Loucy (cell line): ENCODE data around the gene TMEM94.

ENCODE experiments used
- H2AFZ ChIP-seq: fragments of 200-600 bp; sonication (generic); 2 replicates; pipeline ENCODE4 v1.6.0; 2016; ENCODE audit warnings: antibody characterized with exemption, mild to moderate bottlenecking, low read length, moderate library complexity
- H3F3A ChIP-seq: fragments of 200-600 bp; 2 replicates; pipeline ENCODE4 v1.6.0; 2016; ENCODE audit warnings: antibody characterized with exemption, low read depth, mild to moderate bottlenecking
- H3K27me3 ChIP-seq: fragments of 200-600 bp; sonication (generic); 2 replicates; pipeline ENCODE4 v1.6.1; 2014; ENCODE audit warnings: low read length, mild to moderate bottlenecking; ENCODE audit not compliant: insufficient read depth, poor library complexity, severe bottlenecking
- H3K36me3 ChIP-seq: fragments of 200-600 bp; sonication (generic); 2 replicates; pipeline ENCODE4 v1.6.1; 2016; ENCODE audit warnings: low read length; ENCODE audit not compliant: insufficient read depth
- H3K4me1 ChIP-seq: fragments of 200-600 bp; sonication (generic); 2 replicates; pipeline ENCODE4 v1.5.1; 2014; ENCODE audit warnings: low read length, mild to moderate bottlenecking; ENCODE audit not compliant: insufficient read depth, poor library complexity, severe bottlenecking
- H3K4me2 ChIP-seq: fragments of 200-600 bp; sonication (generic); 2 replicates; pipeline ENCODE4 v1.6.0; 2014; ENCODE audit warnings: antibody characterized with exemption, low read length, low read depth, mild to moderate bottlenecking; ENCODE audit not compliant: poor library complexity, severe bottlenecking
- H3K4me3 ChIP-seq: fragments of 200-600 bp; sonication (generic); 2 replicates; pipeline ENCODE4 v1.5.1; 2014; ENCODE audit warnings: low read length, mild to moderate bottlenecking, mixed read lengths; ENCODE audit not compliant: poor library complexity, severe bottlenecking
- H3K79me2 ChIP-seq: fragments of 200-600 bp; sonication (generic); 2 replicates; pipeline ENCODE4 v1.6.1; 2014; ENCODE audit warnings: low read length; ENCODE audit not compliant: insufficient read depth
- H3K9ac ChIP-seq: fragments of 200-600 bp; sonication (generic); 2 replicates; pipeline ENCODE4 v1.6.0; 2014; ENCODE audit warnings: mild to moderate bottlenecking, low read depth, low read length, moderate library complexity; ENCODE audit not compliant: poor library complexity, severe bottlenecking
- H3K9me2 ChIP-seq: fragments of 200-600 bp; sonication (generic); replicated peaks from 2 replicates; pipeline ENCODE4 v1.6.1; 2016; ENCODE audit warnings: low read depth, low read length, mixed read lengths
- H3K9me3 ChIP-seq: fragments of 200-600 bp; sonication (generic); 2 replicates; pipeline ENCODE4 v1.6.1; 2014; ENCODE audit warnings: mild to moderate bottlenecking, antibody characterized with exemption, low read length, low read depth; ENCODE audit not compliant: insufficient read depth
- H4K20me1 ChIP-seq: fragments of 200-600 bp; sonication (generic); 2 replicates; pipeline ENCODE4 v1.6.0; 2014; ENCODE audit warnings: antibody characterized with exemption, low read length, mild to moderate bottlenecking; ENCODE audit not compliant: insufficient read depth, poor library complexity, severe bottlenecking
- EZH2phosphoT487 ChIP-seq: fragments of 200-600 bp; IDR thresholded peaks from 2 replicates; pipeline ENCODE4 v1.6.1; 2018; ENCODE audit warnings: antibody characterized with exemption, mild to moderate bottlenecking, moderate library complexity, borderline replicate concordance
- TF ChIP-seq, protein P1 (sequence below): fragments of 200-600 bp; sonication (generic); conservative IDR thresholded peaks from 2 replicates; pipeline ENCODE4 v1.5.1; 2014; ENCODE audit warnings: mild to moderate bottlenecking, antibody characterized with exemption, low read length

Gene TMEM94

GRCh38 chr17:75485688-75486087 is 29.3 kb downstream of the TMEM94 start:
- Histone ChIP-seq H3K4me2 (no peak overlapping the region), H3K4me3 (no peak overlapping the region)

DNA sequence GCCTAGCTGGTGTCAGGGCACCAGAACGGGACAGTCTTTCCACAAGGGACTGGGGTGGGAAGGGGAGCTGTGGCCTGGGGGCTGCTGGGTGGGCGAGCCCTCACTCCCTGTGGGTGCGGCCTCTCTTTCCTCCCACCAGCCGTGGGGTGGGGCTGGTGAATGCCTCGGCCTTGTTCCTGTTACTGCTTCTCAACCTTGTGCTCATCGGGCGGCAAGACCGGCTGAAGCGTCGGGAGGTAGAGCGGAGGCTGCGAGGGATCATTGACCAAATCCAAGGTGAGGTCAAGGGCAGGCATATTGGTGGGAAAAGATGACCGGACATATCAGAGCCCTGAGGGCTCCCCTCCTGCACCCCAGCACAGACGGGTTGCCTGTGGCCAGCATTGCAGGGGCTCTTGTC is 29.7 kb downstream of the TMEM94 start:
- H3K9me3 ChIP-seq, result no peaks in the 10 kb centered on the region
- no peak overlapping the region for H3K4me2 ChIP-seq
- H3F3A ChIP-seq, result no peaks in the 10 kb centered on the region
- H3K4me3 ChIP-seq, result no peak overlapping the region
- no peaks in the 10 kb centered on the region for H3K9me2 ChIP-seq
- no peak overlapping the region for H3K9ac ChIP-seq
- no peaks in the 10 kb centered on the region for H3K27me3 ChIP-seq
- H3K79me2 ChIP-seq, result no peaks in the 10 kb centered on the region
- H3K36me3 ChIP-seq, result no peaks in the 10 kb centered on the region; the same call in 1 of the 2 replicates
- H3K4me1 ChIP-seq, result peaks cover 13% of the 10 kb centered on the region
- TF ChIP-seq, protein P1, sequence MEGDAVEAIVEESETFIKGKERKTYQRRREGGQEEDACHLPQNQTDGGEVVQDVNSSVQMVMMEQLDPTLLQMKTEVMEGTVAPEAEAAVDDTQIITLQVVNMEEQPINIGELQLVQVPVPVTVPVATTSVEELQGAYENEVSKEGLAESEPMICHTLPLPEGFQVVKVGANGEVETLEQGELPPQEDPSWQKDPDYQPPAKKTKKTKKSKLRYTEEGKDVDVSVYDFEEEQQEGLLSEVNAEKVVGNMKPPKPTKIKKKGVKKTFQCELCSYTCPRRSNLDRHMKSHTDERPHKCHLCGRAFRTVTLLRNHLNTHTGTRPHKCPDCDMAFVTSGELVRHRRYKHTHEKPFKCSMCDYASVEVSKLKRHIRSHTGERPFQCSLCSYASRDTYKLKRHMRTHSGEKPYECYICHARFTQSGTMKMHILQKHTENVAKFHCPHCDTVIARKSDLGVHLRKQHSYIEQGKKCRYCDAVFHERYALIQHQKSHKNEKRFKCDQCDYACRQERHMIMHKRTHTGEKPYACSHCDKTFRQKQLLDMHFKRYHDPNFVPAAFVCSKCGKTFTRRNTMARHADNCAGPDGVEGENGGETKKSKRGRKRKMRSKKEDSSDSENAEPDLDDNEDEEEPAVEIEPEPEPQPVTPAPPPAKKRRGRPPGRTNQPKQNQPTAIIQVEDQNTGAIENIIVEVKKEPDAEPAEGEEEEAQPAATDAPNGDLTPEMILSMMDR, result no peak
- no peak for TF ChIP-seq EZH2phosphoT487
- H4K20me1 ChIP-seq, result no peaks in the 10 kb centered on the region
- H2AFZ ChIP-seq, result no peak overlapping the region

More at GRCh38 chr17:75485688-75486087, 29.3 kb downstream of the TMEM94 start:
- Histone ChIP-seq H3K79me2 (no peaks in the 10 kb centered on the region), H3K9ac (no peak overlapping the region), H3K27me3 (no peaks in the 10 kb centered on the region), H2AFZ (no peak overlapping the region), H3F3A (no peaks in the 10 kb centered on the region), H3K9me3 (no peaks in the 10 kb centered on the region), H3K36me3 (no peaks in the 10 kb centered on the region; the same call in 1 of the 2 replicates), H4K20me1 (no peaks in the 10 kb centered on the region), H3K9me2 (no peaks in the 10 kb centered on the region), H3K4me1 (peaks cover 13% of the 10 kb centered on the region)
- TF ChIP-seq, protein P1, result no peak
- no peak for TF ChIP-seq EZH2phosphoT487

- H3F3A ChIP-seq, result no peaks in the 10 kb centered on the region
- no peaks in the 10 kb centered on the region for H3K27me3 ChIP-seq
- peaks cover 4% of the 10 kb centered on the region; the same call in 1 of the 2 replicates for H3K36me3 ChIP-seq
- peaks cover 13% of the 10 kb centered on the region for H3K4me1 ChIP-seq
- H3K4me2 ChIP-seq, result peak overlapping the region; percentile 69
- no peaks in the 10 kb centered on the region for H3K9me3 ChIP-seq
- H3K9me2 ChIP-seq, result no peaks in the 10 kb centered on the region
- H3K79me2 ChIP-seq, result no peaks in the 10 kb centered on the region
- H3K9ac ChIP-seq, result peak overlapping the region; percentile 70
- H3K4me3 ChIP-seq, result peak overlapping the region; percentile 58
- no peaks in the 10 kb centered on the region for H4K20me1 ChIP-seq
- no peak overlapping the region for H2AFZ ChIP-seq
- TF ChIP-seq, protein P1, result 0 out of 2 replicates have a peak, but pooled peaks have one; percentile 5
- no peak for TF ChIP-seq EZH2phosphoT487
Observed at GRCh38 chr17:75486951-75487350, 30.5 kb downstream of the TMEM94 start.
